Middle frontal gyrus (tissue), 1 donor: ENCODE measurements around the gene RCE1.
"Not testable (repeated sequence)": the region's sequence is repeated elsewhere in the genome, so short reads cannot be mapped to it uniquely, and the experiment has no call there.

ENCODE experiments used
- DNase-seq: peaks from one replicate; pipeline ENCODE4 v3.0.0-alpha.2; 2015; ENCODE audit warnings: low spot score; ENCODE audit errors: extremely low spot score

RCE1 gene, protein sequence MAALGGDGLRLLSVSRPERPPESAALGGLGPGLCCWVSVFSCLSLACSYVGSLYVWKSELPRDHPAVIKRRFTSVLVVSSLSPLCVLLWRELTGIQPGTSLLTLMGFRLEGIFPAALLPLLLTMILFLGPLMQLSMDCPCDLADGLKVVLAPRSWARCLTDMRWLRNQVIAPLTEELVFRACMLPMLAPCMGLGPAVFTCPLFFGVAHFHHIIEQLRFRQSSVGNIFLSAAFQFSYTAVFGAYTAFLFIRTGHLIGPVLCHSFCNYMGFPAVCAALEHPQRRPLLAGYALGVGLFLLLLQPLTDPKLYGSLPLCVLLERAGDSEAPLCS

DNA sequence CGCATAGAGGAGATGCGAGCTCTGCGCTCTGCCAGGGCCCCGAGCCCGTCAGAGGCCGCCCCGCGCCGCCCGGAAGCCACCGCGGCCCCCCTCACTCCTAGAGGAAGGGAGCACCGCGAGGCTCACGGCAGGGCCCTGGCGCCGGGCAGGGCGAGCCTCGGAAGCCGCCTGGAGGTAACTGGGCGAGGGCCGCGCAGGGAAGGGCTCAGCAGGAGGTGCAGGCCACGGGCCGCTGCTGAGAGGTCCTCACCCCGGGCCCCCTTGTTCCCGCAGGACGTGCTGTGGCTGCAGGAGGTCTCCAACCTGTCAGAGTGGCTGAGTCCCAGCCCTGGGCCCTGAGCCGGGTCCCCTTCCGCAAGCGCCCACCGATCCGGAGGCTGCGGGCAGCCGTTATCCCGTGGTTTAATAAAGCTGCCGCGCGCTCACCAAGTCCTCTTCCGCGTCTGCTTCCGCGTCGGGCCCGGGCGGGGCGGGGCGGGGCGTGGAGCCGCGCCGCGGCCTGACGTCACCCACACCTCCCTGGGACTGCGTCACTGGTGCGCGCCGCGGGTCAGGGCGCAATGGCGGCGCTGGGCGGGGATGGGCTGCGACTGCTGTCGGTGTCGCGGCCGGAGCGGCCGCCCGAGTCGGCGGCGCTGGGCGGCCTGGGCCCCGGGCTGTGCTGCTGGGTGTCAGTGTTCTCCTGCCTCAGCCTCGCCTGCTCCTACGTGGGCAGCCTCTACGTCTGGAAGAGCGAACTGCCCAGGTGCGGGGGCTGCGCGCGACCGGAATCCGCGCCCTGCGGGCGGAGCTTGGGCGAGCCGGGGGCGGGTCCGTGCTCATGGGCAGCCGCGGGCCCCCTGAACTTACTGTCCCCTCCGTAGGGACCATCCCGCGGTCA lies at the start of gene RCE1:
RCE1 (plus strand) TSS at position 546 of the 880 bp plus-strand sequence; CDS start at position 561, 15 bp downstream.
- DNase-seq = peak; percentile 81

DNA sequence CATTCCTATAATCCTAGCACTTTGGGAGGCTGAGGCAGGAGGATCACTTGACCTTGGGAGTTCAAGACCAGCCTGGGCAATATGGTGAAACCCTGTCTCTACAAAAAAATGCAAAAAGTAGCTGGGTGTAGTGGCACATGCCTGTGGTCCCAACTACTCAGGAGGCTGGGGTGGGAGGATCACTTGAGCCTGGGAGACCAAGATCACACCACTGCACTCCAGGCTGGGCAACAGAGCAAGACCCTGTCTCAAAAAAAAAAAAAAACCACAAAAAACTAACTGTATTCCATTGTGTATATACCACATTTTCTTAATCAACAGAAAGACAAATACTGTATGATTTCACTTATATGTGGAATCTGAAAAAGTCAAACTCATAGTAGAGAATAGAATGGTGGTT lies 43.4 kb upstream of the RCE1 start:
- not testable (repeated sequence) for DNase-seq

DNA sequence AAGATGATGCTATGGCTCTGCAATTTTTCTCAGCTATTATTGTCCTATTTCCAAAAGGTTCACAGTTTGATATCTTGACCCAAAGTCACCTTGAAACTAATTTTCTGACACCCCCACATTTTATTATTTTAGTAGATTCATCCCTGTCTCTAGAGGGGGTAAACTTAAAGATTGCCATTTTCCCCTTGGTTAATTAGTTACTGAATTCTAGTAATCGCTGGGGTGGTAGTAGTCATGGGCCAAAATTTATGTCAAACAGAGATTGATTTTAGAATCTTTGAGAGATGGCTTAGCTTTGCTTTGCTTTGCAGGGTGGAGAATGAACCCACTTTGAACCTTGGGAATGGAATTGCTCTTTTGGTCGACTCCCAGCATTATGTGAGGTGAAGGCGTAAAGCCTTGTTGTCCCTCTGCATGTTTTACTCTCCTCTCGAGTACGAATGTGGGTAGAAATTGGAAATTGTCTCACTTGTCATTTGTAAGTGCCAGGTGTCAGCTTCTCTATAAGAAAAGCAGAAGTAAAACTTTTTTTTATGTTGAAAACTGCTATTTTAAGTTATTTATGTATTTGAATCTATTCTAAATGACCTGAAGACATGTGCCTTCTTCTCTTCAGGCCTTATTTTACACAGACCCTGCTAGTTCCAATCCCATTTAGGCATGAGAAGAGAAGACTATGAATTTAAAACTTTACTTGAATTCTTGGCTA lies 42.4 kb upstream of the RCE1 start:
- DNase-seq = no peak

DNA sequence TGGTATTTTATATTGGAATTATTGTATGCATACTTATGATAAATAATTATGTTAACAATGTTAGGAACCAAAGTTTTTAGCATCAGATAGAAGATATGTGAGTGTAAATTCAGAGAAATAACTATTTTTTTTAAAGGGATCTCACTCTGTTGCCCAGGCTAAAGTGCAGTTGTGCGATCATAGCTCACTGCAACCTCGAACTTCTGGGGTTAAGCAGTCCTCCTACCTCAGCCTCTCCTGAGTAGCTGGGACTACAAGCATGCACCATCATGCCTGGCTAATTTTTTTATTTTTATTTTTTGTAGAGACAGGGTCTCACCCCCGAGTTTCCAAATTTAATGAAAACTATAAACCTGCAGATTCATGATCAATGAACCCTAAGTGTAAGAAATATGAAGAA lies 33.6 kb upstream of the RCE1 start:
- DNase-seq = no peak

DNA sequence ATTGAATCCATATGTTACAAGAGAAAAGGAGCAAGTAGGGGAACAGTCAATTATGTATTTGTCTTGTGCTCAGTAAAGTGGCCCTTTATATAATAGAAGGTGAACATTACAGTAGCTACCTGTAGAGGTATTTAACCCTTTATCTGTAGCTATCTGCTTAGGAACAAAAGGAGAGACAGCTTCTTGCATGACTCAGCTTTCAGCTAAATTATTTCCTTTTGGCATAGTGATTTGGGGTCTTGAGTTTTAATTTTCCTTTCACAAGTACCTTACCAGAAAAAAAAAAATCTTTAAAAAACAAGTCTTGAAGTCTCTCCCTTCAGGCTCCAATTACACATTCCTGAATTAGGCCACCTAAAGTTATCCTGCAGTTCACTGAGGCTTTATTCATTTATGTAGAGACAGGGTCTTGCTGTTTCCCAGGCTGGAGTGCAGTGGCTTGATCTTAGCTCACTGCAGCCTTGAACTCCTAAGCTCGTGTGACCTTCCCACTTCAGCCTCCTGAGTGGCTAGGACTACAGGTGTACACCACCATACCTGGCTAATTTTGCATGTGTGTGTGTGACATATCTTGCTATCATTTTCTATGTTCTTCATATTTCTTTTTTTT lies 32.6 kb upstream of the RCE1 start:
- no peak for DNase-seq

DNA sequence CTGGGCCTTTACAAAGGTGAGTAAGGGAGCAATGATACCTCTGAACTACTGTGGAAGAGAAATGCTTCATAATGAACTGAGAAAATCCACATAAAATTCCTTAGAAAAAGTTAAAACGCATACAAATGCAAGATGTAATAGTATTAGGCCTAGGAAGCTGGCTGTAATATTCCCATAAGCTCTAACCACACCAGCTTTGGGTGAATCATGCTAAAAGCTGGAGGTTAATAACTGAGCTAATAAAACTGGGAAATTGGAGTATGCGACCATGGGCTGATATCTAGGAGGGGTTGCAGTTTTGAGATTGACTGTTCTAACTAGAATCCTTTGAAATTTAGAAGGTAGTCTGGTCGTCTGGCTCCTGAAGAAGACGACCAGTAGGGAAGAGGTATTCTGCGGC lies 28.6 kb upstream of the RCE1 start:
- DNase-seq = no peak

DNA sequence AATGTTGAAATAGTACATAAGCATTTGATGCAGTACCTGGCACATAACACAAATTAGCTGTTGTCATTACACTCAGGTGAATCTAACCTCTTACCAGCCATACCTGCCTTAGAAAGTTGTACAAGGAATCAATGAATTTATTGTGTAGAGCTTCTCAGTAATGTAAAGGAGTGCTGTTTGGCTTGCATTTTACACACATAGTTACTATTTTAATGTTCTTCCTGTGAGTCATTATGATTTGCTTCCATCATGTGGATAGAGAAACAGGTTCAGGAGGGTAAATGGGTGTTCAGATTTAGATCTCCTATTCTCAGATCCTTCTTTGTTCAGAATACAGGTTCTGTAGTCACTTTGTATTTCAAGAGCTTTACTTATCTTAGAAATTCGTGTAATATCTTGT lies 27.6 kb upstream of the RCE1 start:
- DNase-seq = no peak

DNA sequence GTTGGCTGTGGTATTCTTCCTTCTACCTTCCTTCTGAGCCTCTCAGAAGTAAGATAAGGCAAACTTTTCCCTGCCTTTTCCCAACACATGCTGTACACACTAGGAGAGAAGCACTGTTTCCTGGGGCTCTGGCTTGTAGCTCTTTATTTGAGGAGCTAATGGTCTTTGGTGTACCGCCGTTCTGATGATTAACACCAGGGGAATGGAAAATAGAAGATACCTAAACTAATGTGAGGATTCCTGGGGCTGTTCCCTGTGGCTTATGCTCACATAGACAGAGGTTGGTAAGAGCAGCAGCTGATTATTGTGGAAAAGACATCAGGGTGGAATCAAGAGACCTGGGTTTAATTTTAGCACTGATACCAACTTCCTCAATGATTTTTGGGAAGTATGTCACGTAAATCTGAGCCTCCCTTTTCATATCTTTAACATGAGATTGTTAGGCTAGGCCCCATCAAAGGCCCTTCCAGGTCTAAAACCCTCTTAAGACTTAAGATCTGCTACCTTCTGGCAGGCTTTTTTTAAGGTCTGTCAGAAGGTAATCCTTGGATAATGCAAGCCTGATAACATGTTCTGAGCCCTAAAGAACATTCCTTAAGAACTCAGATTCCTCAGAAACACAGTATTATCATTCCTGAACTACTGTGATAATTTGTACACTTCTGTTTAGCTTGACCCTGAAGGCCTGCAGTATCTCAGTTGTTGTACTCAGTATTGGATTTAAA lies 24.8 kb upstream of the RCE1 start:
- no peak for DNase-seq

DNA sequence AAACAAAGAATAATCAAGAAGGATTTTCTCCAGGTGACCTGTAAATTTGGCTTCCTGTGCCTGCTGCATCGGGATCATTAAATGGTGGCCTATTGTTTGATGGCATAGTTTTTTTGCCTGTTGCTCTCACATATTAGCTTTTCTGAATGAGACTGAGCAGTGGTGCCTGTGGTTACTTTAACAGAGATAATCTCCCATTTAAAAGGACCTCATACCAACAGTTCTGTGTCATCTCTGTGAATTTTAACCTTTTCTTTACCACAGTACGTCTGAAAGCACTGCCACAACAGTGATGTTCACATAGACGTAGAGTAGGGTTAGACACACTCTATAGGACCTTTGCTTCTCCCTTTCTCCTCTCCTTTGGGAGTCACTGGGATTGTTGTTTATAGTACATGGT lies 22.9 kb upstream of the RCE1 start:
- no peak for DNase-seq

DNA sequence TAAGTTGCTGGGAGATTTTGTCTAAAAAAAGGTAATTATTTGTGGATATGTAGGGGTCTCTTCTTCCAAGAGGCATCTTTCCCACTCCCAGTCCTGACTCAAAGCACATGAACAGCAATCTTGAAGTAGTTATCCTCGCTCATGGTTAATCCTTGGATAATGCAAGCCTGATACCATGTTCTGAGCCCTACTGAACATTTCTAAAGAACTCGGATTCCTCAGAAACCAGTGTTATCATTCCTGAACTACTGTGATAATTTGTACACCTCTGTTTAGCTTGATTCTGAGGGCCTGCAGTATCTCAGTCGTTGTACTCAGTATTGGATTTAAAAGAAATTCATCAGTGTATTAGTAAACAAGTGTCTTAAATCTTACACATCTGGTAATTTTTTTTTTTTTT lies 22.3 kb upstream of the RCE1 start:
- DNase-seq = no peak

DNA sequence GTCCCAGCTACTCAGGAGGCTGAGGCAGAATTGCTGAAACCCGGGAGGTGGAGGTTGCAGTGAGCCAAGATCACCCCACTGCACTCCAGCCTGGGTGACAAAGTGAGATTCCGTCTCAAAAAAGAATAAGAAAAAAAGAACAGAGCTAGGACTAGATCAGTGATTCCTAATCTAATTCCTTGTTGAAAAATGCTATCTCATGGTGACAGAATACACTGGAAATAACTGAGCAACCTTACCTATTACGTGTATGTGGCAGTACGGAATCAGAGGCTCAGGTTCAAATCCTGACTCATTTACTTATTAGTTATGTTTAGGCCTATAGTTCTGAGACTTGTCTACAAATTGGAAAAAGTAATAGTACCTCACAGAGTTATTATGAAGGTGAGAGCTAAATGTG lies 19.5 kb upstream of the RCE1 start:
- DNase-seq = no peak

DNA sequence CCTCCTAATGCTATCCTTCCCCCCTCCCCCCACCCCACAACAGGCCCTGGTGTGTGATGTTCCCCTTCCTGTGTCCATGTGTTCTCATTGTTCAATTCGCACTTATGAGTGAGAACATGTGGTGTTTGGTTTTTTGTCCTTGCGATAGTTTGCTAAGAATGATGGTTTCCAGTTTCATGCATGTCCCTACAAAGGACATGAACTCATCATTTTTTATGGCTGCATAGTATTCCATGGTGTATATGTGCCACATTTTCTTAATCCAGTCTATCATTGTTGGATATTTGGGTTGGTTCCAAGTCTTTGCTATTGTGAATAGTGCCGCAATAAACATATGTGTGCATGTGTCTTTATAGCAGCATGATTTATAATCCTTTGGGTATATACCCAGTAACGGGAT lies 18.7 kb upstream of the RCE1 start:
- not testable (repeated sequence) for DNase-seq

DNA sequence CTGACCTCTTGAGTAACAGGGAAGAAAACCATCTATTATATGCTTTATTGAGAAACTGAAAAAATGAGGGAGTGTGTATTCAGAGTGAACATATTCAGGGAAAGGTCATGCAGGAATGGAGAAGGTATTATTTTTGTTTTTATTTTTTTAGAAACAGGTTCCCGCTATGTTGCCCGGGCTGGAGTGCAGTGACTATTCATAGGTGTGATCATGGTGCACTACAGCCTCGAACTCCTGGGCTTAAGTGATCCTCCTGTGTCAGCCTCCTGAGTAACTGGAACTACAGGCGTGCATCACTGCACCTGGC lies 8.7 kb upstream of the RCE1 start:
- DNase-seq = no peak

DNA sequence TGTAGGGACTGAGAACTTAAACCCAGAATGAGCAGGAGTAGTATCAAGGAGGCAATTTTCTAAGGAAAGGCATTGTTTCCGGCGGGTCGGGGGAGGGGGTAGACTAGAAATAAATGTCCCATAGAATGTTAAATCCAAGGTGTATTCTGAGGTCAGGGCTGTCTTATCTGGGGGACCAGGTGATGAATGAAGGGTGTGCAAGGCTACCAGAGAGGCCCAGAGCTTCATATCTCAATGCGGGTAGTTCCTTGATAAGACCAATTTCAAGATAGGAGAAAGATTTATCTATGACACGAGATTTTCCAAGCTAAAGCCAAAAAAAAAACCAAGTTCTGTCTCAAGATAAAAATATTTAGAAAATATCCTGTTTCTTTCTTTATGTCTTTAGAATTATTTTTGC lies 8.3 kb upstream of the RCE1 start:
- DNase-seq = no peak

DNA sequence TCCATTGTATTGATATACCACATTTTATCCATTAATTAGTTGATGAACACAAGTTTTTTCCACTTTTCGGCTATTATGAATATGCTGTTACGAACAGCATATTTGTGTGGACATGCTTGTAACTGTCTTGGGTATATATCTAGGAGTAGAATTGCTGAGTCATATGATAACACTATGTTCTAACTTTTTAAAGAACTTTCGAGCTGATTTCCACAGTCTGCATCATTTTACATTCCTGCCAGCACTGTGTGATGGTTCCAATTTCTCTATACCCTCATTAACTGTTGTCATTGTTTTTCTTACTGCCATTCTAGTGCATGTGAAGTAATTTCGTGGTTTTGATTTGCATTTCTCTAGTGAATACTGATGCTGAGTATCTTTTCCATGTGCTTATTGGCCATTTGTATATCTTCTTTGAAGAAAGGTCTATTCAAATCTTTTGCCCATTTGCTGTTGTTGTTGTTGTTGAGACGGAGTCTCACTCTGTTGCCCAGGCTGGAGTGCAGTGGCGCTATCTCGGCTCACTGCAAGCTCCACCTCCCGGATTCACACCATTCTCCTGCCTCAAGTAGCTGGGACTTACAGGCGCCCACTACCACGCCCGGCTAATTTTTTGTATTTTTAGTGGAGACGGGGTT lies 7.4 kb upstream of the RCE1 start:
- no peak for DNase-seq

DNA sequence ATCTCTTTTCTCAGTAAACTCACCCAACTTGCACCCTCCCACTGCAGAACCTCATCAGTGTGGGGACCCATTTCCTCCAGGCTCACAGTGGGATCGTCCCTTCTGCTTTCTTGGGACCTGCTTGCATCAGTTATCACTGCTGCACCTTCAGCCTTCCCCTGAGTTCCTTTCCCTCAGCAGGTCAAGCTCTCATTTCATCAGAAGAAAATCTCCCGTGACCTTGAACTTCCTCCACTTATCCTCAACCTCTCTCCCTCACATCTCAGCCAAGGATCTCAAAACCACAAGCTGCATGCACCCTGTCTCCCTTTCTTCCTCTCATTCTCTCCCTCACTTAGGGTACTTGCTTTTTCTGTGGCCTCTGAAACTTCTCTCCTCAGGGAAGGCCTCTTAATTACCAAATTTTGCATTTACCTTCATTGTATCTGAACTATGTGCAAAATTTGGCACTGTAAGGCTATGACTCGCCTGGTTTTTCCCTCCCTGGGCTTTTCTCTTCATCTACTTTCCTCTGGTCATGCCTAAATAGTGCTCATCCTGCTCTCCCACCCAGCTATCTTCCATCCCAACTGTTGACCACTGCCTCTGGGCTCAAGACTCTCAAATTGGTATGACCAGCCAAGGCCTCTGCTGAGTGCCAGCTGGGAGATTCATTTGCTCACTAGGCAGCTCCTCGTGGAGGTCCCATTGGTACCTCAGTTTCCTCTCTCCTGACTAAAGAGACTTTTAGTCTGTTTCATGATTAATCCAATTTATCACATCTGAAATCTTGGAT lies 2.7 kb upstream of the RCE1 start:
- no peak for DNase-seq

DNA sequence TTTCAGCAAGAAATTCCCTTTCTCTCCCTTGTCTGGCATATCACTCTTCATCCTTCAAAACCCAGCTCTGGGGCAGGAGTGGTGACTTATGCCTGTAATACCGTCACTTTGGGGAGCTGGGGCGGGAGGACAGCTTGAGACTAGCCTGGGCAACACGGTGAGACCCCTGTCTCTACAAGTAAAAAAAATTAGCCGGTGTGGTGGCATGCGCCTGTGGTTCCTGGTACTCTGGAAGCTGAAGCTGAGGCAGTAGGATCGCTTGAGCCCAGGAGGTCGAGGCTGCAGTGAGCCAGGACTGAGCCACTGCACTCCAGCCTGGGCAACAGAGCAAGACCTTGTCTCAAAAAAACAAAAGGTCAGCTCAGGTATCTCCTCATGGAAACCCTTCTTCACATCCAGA lies 1.4 kb upstream of the RCE1 start:
- DNase-seq = no peak

DNA sequence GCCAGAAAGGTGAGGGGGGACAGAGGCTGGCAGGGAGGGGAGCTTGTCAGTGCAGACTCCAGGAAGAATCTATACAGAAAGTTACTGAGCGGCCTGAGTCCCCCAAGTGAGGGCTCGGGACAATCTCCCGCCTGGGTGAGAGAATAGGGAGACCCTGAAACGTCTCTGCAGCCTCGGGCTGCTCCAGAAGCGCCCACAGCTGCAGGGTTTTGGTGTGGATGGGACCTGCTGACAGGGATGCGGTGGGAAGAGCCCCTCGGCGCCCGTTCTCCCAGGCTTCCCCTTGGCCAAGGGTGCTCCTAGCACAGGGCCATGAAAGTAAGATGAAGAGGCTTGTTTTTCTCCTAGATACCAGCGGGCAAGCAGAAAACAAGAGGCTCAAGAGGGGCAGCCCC lies 743 bp upstream of the RCE1 start:
- no peak for DNase-seq

DNA sequence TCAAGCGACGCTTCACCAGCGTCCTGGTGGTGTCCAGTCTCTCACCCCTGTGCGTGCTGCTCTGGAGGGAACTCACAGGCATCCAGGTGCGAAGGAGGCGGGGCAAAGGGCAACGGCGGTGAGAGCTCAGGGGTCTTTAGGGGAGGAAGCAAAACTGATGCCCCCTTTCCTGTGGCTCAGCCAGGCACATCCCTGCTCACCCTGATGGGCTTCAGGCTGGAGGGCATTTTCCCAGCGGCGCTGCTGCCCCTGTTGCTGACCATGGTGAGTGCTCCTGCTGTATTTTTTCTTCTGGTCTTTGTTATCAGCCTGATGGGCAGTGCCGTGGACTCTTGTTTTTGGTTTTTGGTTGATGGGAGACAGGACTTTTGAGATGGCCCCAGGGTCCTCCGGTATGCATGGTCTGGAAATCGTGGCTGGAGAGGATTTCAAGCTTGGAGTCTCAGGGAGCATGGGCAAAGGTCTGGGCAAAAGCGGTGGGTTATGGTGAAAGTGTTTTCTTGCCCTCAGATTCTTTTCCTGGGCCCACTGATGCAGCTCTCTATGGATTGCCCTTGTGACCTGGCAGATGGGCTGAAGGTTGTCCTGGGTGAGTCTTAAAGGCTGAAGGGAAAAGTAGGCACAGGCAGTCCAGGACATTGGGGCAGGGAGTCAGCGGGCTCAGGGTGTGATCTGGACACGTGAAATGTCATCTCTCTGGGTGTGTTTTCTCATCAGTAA lies 695 bp downstream of the RCE1 start:
- DNase-seq = no peak
